K562 (cell line): ENCODE data around the gene RACGAP1.

Experiments
- ATF7 ChIP-seq: fragments of 450-650 bp; IDR thresholded peaks from 2 replicates; pipeline ENCODE4 v1.7.1; 2014; ENCODE audit warnings: mild to moderate bottlenecking, moderate library complexity
- CTCF ChIP-seq, 3 experiments: IDR thresholded peaks in 2 of 3; conservative IDR thresholded peaks in 1 of 3; 2 replicates each; pipeline ENCODE4 v1.5.1; 2011 to 2012; ENCODE audit warnings: low read length in 3 of 3, mild to moderate bottlenecking in 3 of 3, control low read depth in 2 of 3, improper control_type of control experiment in 1 of 3, inconsistent platforms in 1 of 3, low read depth in 1 of 3, mixed read lengths in 1 of 3, moderate library complexity in 1 of 3; ENCODE audit not compliant: insufficient read depth in 2 of 3
- MCM5 ChIP-seq: fragments of 450-650 bp; IDR thresholded peaks from 2 replicates; pipeline ENCODE4 v1.6.1; 2016; ENCODE audit warnings: low read depth
- TAL1 ChIP-seq: fragments of 450-650 bp; IDR thresholded peaks from 2 replicates; pipeline ENCODE4 v1.6.1; 2016; ENCODE audit warnings: mild to moderate bottlenecking
- ZNF24 ChIP-seq: fragments of 450-650 bp; IDR thresholded peaks from 2 replicates; pipeline ENCODE4 v1.6.1; 2016

- no peak for TF ChIP-seq ZNF24
- TF ChIP-seq TAL1, result no peak
- peak; percentile 94 for TF ChIP-seq ATF7
- no peak for TF ChIP-seq CTCF (IDR thresholded peaks at IDR 0.05 in 2 of 3, conservative IDR thresholded peaks at IDR 0.05 in 1 of 3; ENCODE audit: insufficient read depth in 2 of 3, low read depth in 1 of 3, low read length in 3 of 3)
- TF ChIP-seq MCM5, result no peak
Measured at GRCh38 chr12:50025187-50026059, at the start of gene RACGAP1.
